ENCODE results near the gene ZHX3.

DNA sequence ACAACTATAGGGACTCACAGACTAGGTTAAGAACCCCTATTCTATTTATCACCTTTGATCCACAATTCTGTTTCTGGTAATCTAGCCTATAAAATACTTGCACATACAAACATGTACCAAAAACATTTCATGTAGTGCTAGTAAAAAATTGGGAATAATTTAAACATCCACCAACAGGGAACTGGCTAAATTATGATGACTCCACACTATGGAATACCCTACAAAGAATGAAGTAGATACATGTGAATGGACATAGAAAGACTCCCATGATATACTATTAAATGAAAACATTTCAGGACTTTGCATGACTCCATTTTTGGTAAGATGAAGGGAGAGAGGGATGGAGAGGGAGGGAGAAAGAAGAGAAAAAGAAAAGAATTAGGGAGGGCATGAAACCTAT, 58.2 kb downstream of the ZHX3 start:
- TF ChIP-seq SMC3 (IDR thresholded peaks at IDR 0.05; ENCODE audit: low read depth, low read length), result no peak
- TF ChIP-seq, protein P1, sequence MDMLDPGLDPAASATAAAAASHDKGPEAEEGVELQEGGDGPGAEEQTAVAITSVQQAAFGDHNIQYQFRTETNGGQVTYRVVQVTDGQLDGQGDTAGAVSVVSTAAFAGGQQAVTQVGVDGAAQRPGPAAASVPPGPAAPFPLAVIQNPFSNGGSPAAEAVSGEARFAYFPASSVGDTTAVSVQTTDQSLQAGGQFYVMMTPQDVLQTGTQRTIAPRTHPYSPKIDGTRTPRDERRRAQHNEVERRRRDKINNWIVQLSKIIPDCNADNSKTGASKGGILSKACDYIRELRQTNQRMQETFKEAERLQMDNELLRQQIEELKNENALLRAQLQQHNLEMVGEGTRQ (IDR thresholded peaks at IDR 0.05; ENCODE audit: low read depth, low read length), result no peak
- TF ChIP-seq, protein P2, sequence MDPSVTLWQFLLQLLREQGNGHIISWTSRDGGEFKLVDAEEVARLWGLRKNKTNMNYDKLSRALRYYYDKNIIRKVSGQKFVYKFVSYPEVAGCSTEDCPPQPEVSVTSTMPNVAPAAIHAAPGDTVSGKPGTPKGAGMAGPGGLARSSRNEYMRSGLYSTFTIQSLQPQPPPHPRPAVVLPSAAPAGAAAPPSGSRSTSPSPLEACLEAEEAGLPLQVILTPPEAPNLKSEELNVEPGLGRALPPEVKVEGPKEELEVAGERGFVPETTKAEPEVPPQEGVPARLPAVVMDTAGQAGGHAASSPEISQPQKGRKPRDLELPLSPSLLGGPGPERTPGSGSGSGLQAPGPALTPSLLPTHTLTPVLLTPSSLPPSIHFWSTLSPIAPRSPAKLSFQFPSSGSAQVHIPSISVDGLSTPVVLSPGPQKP (IDR thresholded peaks at IDR 0.05; ENCODE audit: borderline replicate concordance, low read depth, low read length), result no peak
- TF ChIP-seq POLR2A (IDR thresholded peaks at IDR 0.05; ENCODE audit: low read depth, low read length), result no peak
- TF ChIP-seq, protein P3, sequence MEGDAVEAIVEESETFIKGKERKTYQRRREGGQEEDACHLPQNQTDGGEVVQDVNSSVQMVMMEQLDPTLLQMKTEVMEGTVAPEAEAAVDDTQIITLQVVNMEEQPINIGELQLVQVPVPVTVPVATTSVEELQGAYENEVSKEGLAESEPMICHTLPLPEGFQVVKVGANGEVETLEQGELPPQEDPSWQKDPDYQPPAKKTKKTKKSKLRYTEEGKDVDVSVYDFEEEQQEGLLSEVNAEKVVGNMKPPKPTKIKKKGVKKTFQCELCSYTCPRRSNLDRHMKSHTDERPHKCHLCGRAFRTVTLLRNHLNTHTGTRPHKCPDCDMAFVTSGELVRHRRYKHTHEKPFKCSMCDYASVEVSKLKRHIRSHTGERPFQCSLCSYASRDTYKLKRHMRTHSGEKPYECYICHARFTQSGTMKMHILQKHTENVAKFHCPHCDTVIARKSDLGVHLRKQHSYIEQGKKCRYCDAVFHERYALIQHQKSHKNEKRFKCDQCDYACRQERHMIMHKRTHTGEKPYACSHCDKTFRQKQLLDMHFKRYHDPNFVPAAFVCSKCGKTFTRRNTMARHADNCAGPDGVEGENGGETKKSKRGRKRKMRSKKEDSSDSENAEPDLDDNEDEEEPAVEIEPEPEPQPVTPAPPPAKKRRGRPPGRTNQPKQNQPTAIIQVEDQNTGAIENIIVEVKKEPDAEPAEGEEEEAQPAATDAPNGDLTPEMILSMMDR (conservative IDR thresholded peaks at IDR 0.05; ENCODE audit: low read depth, low read length), result no peak
- TF ChIP-seq NFE2L2 (IDR thresholded peaks at IDR 0.05; ENCODE audit: low read depth, low read length), result no peak
- no peak for TF ChIP-seq CEBPB (IDR thresholded peaks at IDR 0.05; ENCODE audit: low read depth, low read length)
- no peak for TF ChIP-seq RCOR1 (IDR thresholded peaks at IDR 0.05; ENCODE audit: insufficient replicate concordance, low read length)
- TF ChIP-seq MXI1 (IDR thresholded peaks at IDR 0.05; ENCODE audit: borderline replicate concordance, low read depth, low read length), result no peak
- TF ChIP-seq FOS (IDR thresholded peaks at IDR 0.05; ENCODE audit: low read depth, low read length), result no peak
- no peak for TF ChIP-seq CHD1 (IDR thresholded peaks at IDR 0.05; ENCODE audit: low read depth, low read length)
- no peak for TF ChIP-seq RAD21 (IDR thresholded peaks at IDR 0.05; ENCODE audit: low read length)
